D721Med (cell line): ENCODE measurements around the gene PRDM10.
"Not testable (repeated sequence)": the region's sequence is repeated elsewhere in the genome, so short reads cannot be mapped to it uniquely, and the experiment has no call there.

Experiments used
- DNase-seq: peaks from one replicate; pipeline ENCODE4 v3.0.0; 2011; ENCODE audit warnings: low spot score; ENCODE audit not compliant: insufficient read length
- FAIRE-seq: peaks from 2 replicates; lab custom pipeline; 2011; peaks lifted over from hg19 to GRCh38; lab: Jason Lieb, UNC
- CTCF ChIP-seq: IDR thresholded peaks from 2 replicates; pipeline ENCODE4 v1.5.1; 2012; ENCODE audit warnings: mild to moderate bottlenecking, control low read depth; ENCODE audit not compliant: insufficient read depth; ENCODE audit errors: missing control alignments

Gene PRDM10

GRCh38 chr11:129884581-129884980, 118.1 kb downstream of the PRDM10 start:
- no peak for FAIRE-seq
- TF ChIP-seq CTCF: no peak

GRCh38 chr11:129881570-129882170, 121.0 kb downstream of the PRDM10 start:
- FAIRE-seq (no peak), DNase-seq (no peak)
- peak; percentile 42 for TF ChIP-seq CTCF

More at GRCh38 chr11:129884581-129884980, 118.1 kb downstream of the PRDM10 start:
- DNase-seq: no peak

- FAIRE-seq (no peak), DNase-seq (no peak)
- no peak for TF ChIP-seq CTCF
Measured at GRCh38 chr11:129880311-129880710, 122.3 kb downstream of the PRDM10 start.

DNA sequence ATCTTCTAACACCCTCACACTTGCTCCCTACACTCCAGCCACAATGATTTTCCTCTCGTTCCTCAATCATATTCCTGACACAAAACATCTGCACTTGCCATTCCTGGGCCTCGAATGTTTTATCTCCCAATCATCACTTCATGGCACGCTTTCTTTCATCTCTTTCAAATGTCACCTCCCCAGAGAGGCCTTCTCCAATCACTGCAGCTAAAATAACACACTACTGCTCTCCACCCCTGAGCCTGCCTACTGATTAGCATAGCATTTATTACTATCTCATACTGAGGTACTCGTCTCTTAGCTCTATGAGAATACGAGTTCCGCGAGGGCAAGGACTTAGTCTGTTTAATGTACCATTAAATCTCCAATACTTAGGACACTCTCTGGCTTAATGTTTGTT, 130.7 kb downstream of the PRDM10 start:
- no peak for FAIRE-seq

GRCh38 chr11:129868626-129869025, 134.0 kb downstream of the PRDM10 start:
- FAIRE-seq, DNase-seq: not testable (repeated sequence)

More for the DNA sequence above, 130.7 kb downstream of the PRDM10 start:
- no peak for DNase-seq
- no peak for TF ChIP-seq CTCF

GRCh38 chr11:129866311-129866710, 136.3 kb downstream of the PRDM10 start:
- DNase-seq: no peak
- no peak for TF ChIP-seq CTCF
- FAIRE-seq: no peak

- no peak for FAIRE-seq
- no peak for TF ChIP-seq CTCF
- no peak for DNase-seq
Measured at GRCh38 chr11:129865701-129866100, 136.9 kb downstream of the PRDM10 start.
